ENCODE results near the gene BCL2. TPM values are rescaled to one million over a fixed set of nuclear protein-coding genes. Genes with fewer than 3 reads are reported as not detected.

BCL2 gene
- total and polyA plus RNA-seq, 2 experiments from 2014 or later = 0.02 to 0.98 TPM

DNA sequence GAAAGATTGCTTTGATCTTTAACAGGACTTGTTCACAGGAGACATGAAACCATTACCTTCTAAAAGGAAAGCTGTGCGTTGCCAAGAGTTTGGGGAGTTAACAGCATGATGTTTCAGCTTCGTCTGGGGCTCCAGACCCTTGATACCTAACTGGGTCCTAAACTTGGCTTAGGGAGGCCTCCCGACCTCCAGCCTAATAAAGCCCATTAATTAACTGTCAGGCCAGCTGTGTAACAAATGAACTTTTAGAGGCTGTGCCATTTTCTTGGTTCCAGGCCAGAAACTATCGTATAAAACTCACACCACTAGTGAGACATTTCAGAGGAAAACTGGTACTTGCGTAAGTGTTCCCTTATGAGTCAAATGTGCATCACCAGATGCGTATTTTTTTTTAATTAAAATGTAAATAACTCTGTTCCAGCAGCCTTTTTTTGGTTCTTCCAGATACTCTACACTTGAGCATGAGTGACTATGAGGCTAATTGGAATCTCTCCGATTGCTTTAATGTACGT is 236.5 kb downstream of the BCL2 start:
- Histone ChIP-seq H3K4me3 (no peak overlapping the region), H3K27ac (no peak overlapping the region), H3K36me3 (no peaks in the 10 kb centered on the region), H3K4me1 (ENCODE audit: low read depth) (no peaks in the 10 kb centered on the region), H3K9me3 (ENCODE audit: low read depth) (no peaks in the 10 kb centered on the region), H3K27me3 (no peaks in the 10 kb centered on the region)
- peak in 1 of 2 donors; percentile 52 for DNase-seq (ENCODE audit: low read depth in 1 of 2, low spot score in 1 of 2)
- TF ChIP-seq, protein P1, sequence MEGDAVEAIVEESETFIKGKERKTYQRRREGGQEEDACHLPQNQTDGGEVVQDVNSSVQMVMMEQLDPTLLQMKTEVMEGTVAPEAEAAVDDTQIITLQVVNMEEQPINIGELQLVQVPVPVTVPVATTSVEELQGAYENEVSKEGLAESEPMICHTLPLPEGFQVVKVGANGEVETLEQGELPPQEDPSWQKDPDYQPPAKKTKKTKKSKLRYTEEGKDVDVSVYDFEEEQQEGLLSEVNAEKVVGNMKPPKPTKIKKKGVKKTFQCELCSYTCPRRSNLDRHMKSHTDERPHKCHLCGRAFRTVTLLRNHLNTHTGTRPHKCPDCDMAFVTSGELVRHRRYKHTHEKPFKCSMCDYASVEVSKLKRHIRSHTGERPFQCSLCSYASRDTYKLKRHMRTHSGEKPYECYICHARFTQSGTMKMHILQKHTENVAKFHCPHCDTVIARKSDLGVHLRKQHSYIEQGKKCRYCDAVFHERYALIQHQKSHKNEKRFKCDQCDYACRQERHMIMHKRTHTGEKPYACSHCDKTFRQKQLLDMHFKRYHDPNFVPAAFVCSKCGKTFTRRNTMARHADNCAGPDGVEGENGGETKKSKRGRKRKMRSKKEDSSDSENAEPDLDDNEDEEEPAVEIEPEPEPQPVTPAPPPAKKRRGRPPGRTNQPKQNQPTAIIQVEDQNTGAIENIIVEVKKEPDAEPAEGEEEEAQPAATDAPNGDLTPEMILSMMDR (IDR thresholded peaks at IDR 0.05; ENCODE audit: low read depth, low read length) = no peak

DNA sequence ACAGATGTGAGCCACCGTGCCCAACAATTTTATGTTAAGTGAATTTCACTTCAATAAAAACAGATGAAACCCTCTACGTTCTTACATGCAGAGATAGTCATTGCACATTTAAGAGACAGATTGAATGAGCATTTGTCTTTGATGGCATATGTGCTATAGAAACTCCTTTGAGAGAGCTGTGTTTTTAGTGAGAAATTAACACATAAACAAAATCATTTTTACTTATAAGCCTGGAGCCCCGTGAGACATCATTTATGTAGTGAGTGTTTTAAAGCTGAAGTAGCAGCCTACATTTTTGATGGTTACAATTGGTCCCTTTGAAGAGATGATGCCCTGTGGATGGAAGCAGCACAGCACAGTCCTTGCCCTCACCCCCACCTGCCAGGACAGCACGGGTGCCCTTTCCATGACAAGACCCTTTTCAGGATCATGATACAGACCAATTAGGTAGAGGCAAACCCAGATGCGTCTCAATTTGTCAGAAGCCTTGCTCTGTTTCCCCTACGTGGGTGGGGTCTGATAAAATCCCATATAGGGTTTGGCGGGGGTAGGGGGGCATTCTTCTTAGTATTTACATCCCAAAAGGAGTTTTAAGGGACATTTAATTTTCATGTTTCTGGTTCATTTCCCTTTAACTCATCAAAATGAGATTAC is 237.1 kb downstream of the BCL2 start:
- H3K9me3 ChIP-seq (ENCODE audit: low read depth) = no peaks in the 10 kb centered on the region
- DNase-seq (ENCODE audit: low read depth in 1 of 2, low spot score in 1 of 2) = no peak
- H3K27me3 ChIP-seq = no peaks in the 10 kb centered on the region
- no peaks in the 10 kb centered on the region for H3K36me3 ChIP-seq
- H3K27ac ChIP-seq = no peak overlapping the region
- no peak overlapping the region for H3K4me3 ChIP-seq
- TF ChIP-seq, protein P1 (IDR thresholded peaks at IDR 0.05; ENCODE audit: low read depth, low read length) = no peak
- H3K4me1 ChIP-seq (ENCODE audit: low read depth) = no peaks in the 10 kb centered on the region

DNA sequence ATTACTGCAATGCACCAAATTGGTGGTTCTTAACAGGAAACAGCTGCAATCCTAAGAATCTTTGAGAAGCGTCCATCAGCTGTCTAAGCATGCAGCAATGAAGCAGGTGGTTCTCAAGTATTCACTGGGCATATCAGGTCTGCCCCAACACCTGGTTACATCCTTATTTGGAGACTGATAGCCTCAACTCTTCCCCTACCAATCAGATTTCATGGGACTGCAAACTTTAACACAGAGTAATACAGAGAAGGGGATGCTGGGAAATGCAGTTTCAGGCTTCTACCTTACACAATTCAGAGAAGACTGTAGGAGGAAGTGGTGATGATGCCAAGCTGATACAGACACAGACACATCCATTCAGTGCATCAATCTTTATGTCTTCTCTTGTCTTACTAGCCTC is 240.5 kb downstream of the BCL2 start:
- Histone ChIP-seq H3K9me3 (ENCODE audit: low read depth) (no peaks in the 10 kb centered on the region), H3K27ac (no peak overlapping the region), H3K4me1 (ENCODE audit: low read depth) (peaks cover 5% of the 10 kb centered on the region), H3K4me3 (no peak overlapping the region), H3K27me3 (no peaks in the 10 kb centered on the region), H3K36me3 (no peaks in the 10 kb centered on the region)
- DNase-seq (ENCODE audit: low read depth in 1 of 2, low spot score in 1 of 2) = no peak
- TF ChIP-seq, protein P1 (IDR thresholded peaks at IDR 0.05; ENCODE audit: low read depth, low read length) = no peak

DNA sequence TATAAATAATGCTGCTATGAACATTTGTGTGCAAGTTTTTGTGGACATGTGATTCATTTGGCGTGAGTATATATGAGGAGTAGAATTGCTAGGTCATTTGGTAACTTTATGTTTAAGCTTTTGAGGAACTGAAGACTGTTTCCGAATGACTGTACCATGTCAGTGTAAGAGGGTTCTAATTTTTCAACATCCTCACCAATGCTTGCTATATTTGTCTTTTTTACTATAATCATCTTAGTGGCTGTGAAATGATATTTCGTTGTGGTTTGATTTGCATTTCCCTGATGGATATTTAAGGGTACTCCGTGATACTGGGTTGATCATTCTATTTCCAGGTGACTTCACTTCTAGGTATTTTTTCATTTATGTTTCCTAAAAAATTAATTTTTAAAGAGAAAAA is 241.1 kb downstream of the BCL2 start:
- Histone ChIP-seq H3K27ac (no peak overlapping the region), H3K9me3 (ENCODE audit: low read depth) (no peaks in the 10 kb centered on the region), H3K4me1 (ENCODE audit: low read depth) (peaks cover 5% of the 10 kb centered on the region), H3K27me3 (no peaks in the 10 kb centered on the region), H3K36me3 (no peaks in the 10 kb centered on the region), H3K4me3 (no peak overlapping the region)
- TF ChIP-seq, protein P1 (IDR thresholded peaks at IDR 0.05; ENCODE audit: low read depth, low read length) = no peak
- DNase-seq (ENCODE audit: low read depth in 1 of 2, low spot score in 1 of 2) = no peak

DNA sequence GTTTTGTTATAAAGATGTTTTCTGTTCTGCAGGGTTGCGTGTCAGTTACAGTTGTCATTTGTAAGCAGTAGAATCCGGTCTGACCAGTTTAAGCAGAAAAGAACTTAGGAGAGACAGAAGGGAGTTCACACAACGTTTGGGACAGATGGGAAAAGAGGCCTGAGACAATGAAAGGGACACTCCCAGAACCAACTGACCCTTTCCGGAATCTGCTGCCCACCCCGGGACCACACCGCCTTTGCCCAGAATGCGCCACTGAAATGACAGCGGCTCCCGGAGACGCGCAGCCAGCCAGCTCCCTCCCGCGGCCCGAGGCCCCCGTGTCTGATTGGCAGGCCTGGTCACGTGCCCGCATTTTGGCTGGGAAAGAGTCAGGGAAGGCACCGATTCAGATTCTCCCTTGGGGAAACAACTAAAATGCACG is 244.6 kb downstream of the BCL2 start:
- TF ChIP-seq, protein P1 (IDR thresholded peaks at IDR 0.05; ENCODE audit: low read depth, low read length) = no peak
- DNase-seq (ENCODE audit: low read depth in 1 of 2, low spot score in 1 of 2) = peak; percentile 50 to 78
- no peaks in the 10 kb centered on the region for H3K27me3 ChIP-seq
- H3K9me3 ChIP-seq (ENCODE audit: low read depth) = no peaks in the 10 kb centered on the region
- no peaks in the 10 kb centered on the region for H3K36me3 ChIP-seq
- peak overlapping the region; percentile 28 for H3K4me3 ChIP-seq
- H3K4me1 ChIP-seq (ENCODE audit: low read depth) = peaks cover 5% of the 10 kb centered on the region
- no peak overlapping the region for H3K27ac ChIP-seq

Data from cardiac muscle cell (in vitro differentiated cells and primary cell).